Right ventricle myocardium inferior (tissue), 1 donor: ENCODE data around the gene NCDN. TPM values are rescaled to one million over a fixed set of nuclear protein-coding genes. Genes with fewer than 3 reads are reported as not detected.
A peak's percentile ranks its signal among the peaks of the same experiment; 100 is the strongest.
"Not testable (repeated sequence)": the region's sequence is repeated elsewhere in the genome, so short reads cannot be mapped to it uniquely, and the experiment has no call there.

Experiments
- ATAC-seq: fragments of 200-7000 bp; cut with Tn5 transposase; one replicate; pipeline ENCODE4 v1.9.1; 2020; ENCODE audit warnings: mild to moderate bottlenecking, moderate library complexity
- DNase-seq: peaks from one replicate; pipeline ENCODE4 v3.0.0; 2021; ENCODE audit errors: missing footprints
- intact Hi-C: fragments of 100-400 bp; cut with DNase I; formaldehyde crosslinking; loops from one replicate; pipeline ENCODE4 v1.11.0; 2022
- total RNA-seq: library from RNA; stranded (reverse); fragmentation: NEBNext Ultra II Directional; extraction: Animal tissue kit (Norgen Biotek cat#: 25700); gene quantifications from one replicate; pipeline ENCODE4 v1.2.1, GENCODE V29; 2021
- donor health status: DM: no; HTN: yes; CAD: no; lungs with severe emphysema.

NCDN gene
- total RNA-seq, 1 donor from 2014 or later, result 22.8 TPM

DNA sequence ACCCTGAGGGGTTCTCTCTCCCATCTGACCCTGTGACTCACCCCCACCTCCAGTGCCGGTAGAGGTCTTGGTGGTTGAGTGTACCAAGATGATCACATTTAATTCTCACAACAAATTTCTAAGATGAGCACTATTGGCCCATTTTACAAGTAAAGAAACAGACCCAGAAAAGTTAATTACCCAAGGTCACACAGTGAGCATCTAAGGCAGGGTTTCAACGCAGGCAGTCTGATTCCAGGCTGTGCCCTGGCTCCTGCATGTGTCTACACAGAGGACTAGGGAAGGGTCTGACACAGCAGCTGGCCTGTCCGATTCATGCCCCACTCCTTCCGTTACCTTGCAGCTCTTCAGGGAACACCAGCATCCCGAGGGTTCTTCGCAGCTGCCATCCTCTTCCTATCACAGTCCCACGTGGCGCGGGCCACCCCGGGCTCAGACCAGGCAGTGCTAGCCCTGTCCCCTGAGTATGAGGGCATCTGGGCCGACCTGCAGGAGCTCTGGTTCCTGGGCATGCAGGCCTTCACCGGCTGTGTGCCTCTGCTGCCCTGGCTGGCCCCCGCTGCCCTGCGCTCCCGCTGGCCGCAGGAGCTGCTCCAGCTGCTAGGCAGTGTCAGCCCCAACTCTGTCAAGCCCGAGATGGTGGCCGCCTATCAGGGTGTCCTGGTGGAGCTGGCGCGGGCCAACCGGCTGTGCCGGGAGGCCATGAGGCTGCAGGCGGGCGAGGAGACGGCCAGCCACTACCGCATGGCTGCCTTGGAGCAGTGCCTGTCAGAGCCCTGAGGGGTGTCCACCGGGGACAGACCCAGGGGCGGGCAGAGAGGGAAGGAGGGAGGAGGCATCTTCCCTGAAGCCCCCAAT, 7.5 kb downstream of the NCDN start:
- intact Hi-C loops, result loop anchor here (1.0 kb wide), 1 partner anchor 114 kb away; no protein-coding TSS in a partner anchor
- DNase-seq, result no peak
- ATAC-seq, result no peak

DNA sequence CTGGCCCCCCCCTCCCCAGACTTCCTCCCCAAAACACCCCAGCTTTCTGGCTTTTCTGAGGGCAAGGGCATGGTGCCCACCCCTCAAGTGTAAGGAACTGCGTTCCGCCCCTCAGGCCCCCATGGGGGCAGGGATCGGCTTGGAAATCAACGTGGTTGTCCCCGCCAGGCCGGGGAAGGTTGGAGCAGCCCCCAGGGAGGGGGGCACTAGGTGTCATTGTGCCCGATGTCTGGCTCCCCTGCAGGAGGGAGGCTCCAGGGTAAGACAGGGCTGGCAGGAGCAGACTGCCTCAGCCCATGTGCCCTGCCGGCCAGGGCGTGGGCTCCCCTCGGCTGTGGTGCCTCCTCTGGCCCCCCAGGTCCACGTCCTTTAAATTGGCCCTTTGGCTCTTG, 8.1 kb downstream of the NCDN start:
- intact Hi-C loops, result no loop called here
- DNase-seq (no peak), ATAC-seq (no peak)

DNA sequence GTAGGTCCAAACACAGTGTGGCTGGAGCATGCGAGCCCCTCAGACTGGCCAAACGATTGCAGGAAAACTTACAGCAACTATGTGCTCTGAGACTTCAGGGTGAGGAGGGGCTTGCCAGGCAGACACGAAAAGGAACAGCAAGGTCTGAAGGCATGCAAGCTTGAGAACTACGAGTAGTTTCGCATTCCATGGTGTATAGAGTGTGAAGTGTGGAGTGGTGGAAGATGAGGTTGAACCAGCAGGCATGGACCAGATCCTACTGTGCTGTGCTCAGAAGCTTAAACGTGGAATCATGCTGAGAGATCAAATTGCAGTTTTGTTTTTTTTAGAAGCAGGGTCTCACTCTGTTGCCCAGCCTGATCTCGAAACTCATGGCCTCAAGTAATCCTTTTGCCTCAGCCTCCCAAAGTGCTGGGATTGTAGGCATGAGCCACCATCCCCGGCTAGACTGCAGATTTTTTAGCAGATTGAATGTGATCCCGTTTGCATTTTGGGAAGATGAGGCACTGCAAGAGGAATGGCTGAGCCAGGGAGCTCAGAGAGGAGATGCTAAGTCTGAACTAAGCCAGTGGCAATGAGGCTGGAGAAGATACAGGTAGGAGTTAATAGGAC, 10.5 kb downstream of the NCDN start:
- DNase-seq, result no peak
- intact Hi-C loops, result loop anchor here (2.0 kb wide), 2 partner anchors 159 to 205 kb away; no protein-coding TSS in a partner anchor
- no peak for ATAC-seq

DNA sequence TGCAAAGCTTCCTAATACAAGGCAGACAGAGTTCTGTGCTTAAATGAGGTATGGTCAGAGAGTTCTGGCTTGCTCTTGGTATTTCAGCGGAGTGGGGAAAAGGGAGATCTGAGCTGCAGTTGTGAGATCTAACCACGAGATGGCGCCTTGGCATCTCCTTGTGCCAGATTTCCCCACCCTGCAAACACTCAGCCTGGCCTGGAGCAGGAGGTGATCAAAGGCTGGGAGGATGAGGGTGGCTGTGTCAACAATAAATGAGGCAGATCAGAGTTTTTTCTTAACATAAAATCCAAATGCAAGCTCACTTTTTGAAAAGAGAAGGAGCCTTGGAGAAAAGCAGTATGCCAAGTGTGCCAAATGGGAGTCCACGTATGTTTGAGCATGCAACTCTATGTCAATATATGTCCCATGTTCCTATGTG, 11.4 kb downstream of the NCDN start:
- intact Hi-C loops, result loop anchor here (2.0 kb wide), 2 partner anchors 158 to 204 kb away; no protein-coding TSS in a partner anchor
- peak; percentile 47 for ATAC-seq
- peak; percentile 72 for DNase-seq

DNA sequence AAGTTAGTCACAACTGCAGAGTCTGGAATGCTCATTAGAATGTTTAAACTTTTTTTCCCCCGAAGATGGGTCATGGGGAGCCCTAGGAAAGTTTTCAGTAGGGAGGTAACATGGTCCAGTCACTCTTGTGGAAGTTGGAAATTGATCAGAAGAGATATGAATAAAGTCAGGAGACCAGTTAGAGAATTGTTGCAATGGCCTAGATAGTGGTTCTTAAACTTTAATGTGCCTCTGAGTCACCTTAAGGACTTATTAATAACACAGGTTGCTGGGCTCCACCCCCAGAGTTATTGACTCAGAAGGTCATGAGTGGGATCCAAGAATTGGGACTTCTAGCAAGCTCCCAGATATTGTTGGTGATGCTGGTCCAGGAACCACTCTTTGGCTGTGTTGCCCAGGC, 12.3 kb downstream of the NCDN start:
- intact Hi-C loops, result loop anchor here (2.0 kb wide), 2 partner anchors 157 to 203 kb away; no protein-coding TSS in a partner anchor
- ATAC-seq, result no peak
- DNase-seq, result no peak

DNA sequence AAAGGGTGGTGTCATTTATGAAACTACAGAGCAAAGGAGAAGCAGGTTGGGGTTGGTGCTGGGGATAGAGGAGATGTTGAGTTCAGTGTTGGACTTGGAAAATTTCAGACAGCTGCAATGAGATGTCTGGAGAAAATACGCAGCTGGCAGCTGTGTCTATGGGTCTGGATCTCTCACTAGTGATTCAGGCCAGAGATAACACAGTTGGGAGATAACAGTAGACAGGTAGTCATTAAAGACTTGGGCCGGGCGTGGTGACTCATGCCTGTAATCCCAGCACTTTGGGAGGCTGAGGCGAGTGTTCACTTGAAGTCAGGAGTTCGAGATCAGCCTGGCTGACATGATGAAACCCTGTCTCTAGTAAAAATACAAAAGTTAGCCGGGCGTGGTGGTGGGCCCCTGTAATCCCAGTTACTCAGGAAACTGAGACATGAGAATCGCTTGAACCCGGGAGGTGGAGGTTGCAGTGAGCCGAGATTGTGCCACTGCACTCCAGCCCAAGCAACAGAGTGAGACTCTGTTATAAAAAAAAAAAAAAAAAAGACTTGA, 13.1 kb downstream of the NCDN start:
- intact Hi-C loops, result no loop called here
- DNase-seq (no peak), ATAC-seq (no peak)

DNA sequence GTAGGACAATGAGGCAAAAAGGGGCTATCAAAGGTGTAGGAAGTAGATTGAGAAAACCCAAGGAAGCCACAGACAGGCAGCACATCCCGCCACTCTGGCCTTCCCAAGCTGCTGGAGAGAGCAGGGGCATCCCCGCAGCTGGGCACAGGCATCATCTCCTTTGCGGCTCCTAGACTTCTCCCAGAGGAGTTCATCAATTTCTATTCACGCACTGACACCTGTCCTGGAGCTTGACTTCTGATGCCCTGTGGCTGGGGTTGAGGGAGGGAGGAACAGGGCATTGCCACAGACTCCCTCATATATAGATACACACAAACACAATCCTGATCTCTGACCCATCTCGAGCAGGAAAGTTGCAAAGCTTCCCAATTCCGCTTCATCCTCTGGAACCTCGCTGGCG, 13.7 kb downstream of the NCDN start:
- intact Hi-C loops, result no loop called here
- no peak for DNase-seq

DNA sequence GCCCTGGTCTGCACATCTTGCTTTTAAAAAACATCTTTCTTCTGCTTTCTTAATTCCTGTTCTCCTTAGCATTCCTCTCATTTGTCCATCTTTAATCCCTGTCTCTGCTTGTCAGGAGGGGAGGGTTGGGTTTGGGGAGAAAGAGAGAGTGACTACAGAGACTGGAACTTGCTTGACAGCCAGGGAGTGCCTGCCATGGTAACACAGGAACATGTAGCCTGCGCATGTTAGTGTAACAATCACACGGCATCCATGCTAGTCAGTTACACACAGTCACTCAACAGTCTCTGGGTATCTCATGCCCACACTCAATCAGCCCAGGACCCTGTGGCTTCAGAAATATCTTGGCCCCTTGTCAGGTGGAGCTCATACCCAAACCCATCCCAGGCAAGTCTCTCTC, 14.7 kb downstream of the NCDN start:
- DNase-seq (no peak), ATAC-seq (no peak)
- intact Hi-C loops, result no loop called here

More for the DNA sequence above, 13.7 kb downstream of the NCDN start:
- no peak for ATAC-seq

DNA sequence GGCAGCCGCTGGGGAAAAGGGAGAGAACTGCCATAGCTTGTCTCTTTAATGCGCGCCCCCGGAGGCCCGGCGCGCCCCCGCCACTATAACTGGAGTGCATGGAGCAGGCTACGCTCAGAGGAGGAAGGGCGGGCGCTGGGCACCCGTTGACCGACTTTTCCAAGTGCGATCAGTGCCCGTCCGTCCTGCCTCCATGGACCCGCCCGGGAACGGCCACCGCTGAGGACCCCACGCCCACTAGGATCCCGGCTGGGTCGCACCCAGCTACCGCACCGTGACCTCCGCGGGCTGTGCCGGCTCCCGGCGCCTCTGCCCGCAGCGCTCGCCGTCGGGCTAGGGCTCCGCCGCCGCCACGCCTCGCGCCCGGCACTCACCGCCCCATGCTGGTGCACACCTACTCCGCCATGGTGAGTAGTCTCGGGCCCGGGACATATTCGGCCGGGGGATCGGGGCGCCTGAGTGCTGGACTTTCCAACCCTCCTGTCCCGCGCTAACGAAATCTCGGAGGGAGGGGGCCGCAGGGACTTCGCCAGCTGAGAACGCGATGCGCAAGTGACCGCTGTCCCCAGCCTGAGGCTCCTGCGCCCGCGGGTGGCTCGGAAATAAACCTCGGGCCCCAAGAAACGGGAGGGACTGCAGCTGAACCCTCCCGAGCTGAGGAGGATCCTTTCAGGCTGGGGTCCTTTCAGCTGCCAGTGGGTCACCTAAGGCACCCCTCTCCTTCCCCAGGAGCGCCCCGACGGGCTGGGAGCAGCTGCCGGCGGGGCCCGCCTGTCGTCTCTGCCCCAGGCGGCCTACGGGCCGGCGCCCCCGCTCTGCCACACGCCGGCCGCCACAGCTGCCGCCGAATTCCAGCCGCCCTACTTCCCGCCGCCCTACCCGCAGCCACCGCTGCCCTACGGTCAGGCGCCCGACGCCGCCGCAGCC, 15.9 kb downstream of the NCDN start, which contains the start of gene TFAP2E:
TSS of gene TFAP2E (plus strand) at position 117 of the 927 bp plus-strand sequence. CDS start at position 381, 264 bp downstream.
- intact Hi-C loops, result no loop called here

DNA sequence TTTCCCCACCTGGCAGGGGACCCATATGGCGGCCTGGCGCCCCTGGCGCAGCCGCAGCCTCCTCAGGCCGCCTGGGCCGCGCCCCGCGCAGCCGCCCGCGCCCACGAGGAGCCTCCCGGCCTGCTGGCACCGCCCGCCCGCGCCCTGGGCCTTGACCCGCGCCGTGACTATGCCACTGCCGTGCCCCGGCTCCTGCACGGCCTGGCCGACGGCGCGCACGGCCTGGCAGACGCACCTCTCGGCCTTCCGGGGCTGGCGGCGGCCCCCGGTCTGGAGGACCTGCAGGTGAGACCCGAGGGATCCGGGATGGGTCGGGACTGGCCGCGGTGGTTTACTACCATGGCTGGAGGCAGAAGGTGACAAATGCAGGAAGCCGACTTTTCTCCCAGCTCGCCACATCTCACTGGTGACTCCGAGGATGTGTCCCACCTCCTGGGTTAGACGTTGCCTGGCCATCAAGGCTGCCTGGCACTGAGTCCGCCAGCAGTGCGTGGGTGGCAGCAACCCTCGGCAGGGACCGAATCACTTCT, 16.6 kb downstream of the NCDN start:
- ATAC-seq (no peak), DNase-seq (no peak)
- intact Hi-C loops, result no loop called here

More for the DNA sequence above, 15.9 kb downstream of the NCDN start, which contains the start of gene TFAP2E:
- ATAC-seq (no peak), DNase-seq (peak; percentile 75)

DNA sequence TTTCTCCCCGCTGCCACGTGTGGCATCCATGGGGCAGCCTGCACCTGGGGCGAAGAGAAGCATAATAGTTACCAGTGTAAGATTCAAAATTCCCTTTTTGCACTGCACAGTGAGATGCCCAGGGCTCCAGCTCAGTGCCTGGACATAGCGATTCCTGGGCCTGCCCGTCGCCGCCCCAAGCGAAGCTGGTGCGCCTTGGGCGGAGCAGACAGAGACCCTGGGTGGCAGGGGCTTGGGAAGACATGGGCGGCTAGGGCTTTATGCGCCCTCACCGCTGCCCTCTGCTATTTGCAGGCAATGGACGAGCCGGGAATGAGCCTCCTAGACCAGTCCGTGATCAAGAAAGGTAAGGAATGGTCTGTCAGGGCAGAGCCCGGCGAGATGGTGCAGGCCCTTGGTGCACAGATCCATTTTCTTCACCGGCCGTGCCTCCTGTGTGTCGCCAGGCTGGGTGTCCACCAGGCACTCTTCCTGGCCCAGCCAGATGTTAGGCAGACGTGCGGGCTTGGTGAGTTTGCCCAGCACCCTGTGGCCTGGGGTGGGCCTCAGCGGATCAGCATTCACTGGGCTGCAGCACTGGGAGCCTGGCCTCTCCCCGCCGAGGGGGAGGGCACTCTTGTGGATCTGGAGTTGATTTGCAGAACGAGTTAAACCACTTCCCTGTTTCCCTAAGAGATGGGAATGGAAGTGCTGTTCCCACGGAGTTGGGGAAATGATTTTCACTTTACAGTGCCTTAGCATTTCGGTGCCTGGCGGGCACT, 17.2 kb downstream of the NCDN start:
- no peak for ATAC-seq
- DNase-seq, result peak; percentile 55
- intact Hi-C loops, result no loop called here

DNA sequence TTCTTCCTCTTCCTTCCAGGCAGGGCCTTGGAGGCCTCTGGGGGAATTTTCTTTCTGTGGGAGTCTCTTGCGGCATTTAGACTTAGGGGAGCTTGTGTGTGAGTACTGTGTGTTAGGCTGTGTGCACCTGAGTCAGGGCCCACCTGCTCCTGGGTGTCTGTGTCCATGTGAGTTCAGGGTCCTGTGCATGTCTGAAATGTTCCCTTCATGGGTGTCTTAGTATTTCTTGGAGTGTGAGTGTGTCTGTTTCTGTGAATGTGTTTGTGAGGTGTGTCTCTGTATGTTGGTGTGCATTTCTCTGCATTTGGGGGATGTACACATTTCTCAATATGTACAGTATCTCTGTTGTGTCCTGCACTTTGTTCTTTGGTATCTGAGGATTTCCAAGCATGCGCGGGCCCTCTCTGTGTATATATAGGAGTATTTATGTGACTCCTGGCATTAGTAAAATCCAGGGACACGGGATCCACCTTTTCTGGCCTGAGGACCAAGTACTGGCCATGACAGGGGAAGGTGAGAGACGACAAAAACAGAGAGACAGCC, 17.9 kb downstream of the NCDN start:
- no peak for DNase-seq
- intact Hi-C loops, result no loop called here

DNA sequence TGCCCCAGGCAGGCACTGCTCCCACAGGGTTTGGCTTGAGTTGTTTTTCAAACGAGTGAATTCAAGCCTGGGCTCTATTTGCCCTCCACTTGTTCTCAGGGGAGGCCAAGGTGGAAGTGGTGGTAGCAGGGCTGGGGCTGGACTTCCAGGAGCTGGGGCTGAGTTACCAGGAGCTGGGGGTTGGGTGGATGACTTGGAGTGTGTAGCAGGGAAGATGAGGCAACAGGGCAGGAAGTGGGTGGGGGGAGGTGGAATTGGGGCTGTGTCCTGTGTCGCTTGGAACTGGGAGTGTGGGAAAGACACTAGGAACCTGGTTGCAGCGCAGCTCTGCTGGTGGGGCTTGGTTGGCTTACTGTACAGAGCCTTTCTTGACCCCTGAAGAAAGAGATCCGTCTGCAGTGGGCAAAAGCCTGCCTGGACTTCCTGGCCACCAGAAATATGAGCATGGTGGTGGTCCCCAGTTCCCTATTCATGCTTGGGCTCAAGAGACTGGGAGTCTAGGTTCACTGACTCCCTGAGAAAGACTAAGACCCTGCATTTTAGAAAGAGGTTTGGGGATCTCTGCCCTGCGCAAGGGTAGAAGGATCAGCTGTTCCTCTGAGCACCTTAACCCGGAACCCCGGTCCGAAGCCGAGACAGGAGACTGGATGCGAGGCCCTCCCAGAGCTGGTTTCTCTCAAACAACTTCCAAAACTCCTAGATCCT, 18.6 kb downstream of the NCDN start:
- ATAC-seq, result no peak
- intact Hi-C loops, result no loop called here
- DNase-seq, result no peak

More for the DNA sequence above, 17.9 kb downstream of the NCDN start:
- no peak for ATAC-seq

DNA sequence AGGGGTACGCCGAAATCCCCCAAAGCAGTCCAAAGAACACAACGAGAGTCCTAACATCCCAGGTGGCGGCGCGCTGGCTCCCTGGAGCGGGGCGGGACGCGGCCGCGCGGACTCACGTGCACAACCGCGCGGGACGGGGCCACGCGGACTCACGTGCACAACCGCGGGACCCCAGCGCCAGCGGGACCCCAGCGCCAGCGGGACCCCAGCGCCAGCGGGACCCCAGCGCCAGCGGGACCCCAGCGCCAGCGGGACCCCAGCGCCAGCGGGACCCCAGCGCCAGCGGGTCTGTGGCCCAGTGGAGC, 19.1 kb downstream of the NCDN start:
- ATAC-seq, result not testable (repeated sequence)

DNA sequence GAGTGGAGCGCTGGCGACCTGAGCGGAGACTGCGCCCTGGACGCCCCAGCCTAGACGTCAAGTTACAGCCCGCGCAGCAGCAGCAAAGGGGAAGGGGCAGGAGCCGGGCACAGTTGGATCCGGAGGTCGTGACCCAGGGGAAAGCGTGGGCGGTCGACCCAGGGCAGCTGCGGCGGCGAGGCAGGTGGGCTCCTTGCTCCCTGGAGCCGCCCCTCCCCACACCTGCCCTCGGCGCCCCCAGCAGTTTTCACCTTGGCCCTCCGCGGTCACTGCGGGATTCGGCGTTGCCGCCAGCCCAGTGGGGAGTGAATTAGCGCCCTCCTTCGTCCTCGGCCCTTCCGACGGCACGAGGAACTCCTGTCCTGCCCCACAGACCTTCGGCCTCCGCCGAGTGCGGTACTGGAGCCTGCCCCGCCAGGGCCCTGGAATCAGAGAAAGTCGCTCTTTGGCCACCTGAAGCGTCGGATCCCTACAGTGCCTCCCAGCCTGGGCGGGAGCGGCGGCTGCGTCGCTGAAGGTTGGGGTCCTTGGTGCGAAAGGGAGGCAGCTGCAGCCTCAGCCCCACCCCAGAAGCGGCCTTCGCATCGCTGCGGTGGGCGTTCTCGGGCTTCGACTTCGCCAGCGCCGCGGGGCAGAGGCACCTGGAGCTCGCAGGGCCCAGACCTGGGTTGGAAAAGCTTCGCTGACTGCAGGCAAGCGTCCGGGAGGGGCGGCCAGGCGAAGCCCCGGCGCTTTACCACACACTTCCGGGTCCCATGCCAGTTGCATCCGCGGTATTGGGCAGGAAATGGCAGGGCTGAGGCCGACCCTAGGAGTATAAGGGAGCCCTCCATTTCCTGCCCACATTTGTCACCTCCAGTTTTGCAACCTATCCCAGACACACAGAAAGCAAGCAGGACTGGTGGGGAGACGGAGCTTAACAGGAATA, 19.7 kb downstream of the NCDN start:
- ATAC-seq, result peak; percentile 58
- intact Hi-C loops, result no loop called here

More for the DNA sequence above, 19.1 kb downstream of the NCDN start:
- peak; percentile 58 for DNase-seq
- intact Hi-C loops, result not testable (repeated sequence)

DNA sequence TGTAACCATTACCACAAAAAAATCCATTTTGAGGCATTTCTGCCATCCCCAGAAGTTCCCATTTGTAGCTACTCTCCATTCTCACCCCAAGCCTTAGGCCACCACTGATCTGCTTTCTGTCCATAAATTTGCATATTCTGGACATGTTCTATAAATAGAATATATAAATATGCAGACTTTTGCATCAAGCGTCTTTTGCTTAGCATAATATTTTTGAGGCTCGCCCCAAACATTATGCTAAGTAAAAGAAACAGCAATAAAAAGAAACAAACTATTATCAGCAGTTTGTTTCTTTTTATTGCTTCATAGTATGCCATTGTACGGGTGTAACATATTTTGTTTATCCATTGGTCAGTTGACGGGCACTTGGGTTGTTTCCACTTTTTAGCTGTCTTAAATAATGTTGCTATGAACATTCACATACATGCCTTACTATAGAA, 23.4 kb downstream of the NCDN start:
- intact Hi-C loops, result no loop called here
- no peak for DNase-seq
- ATAC-seq, result no peak

More for the DNA sequence above, 19.7 kb downstream of the NCDN start:
- peak; percentile 76 for DNase-seq
